ENCODE measurements around the gene PEX14. TPM values are rescaled to one million over a fixed set of nuclear protein-coding genes. Genes with fewer than 3 reads are reported as not detected.
A peak's percentile ranks its signal among the peaks of the same experiment; 100 is the strongest.

PEX14 gene
- total RNA-seq, 1 donor from 2014 or later: 10.6 TPM

- peaks cover 0 to 4% of the 10 kb centered on the region in 2 donors for H3K36me3 ChIP-seq
- H3K4me3 ChIP-seq: no peak overlapping the region
- H3K27me3 ChIP-seq: no peaks in the 10 kb centered on the region
- intact Hi-C loops (cut with DNase I): loop anchor here (5.0 kb wide), 1 partner anchor 118 kb away; no protein-coding TSS in a partner anchor
- TF ChIP-seq CTCF (IDR thresholded peaks at IDR 0.05): no peak
- H3K4me1 ChIP-seq: peaks cover 23 to 42% of the 10 kb centered on the region in 2 donors
- peak overlapping the region; percentile 97 to 99 for H3K27ac ChIP-seq
- no peaks in the 10 kb centered on the region for H3K9me3 ChIP-seq
- DNase-seq (ENCODE audit: low spot score in 2 of 2): no peak
Observed at GRCh38 chr1:10629816-10630571, 155.2 kb downstream of the PEX14 start.

- H3K4me3 ChIP-seq: no peak overlapping the region
- H3K27ac ChIP-seq: peak overlapping the region; percentile 97 to 99
- intact Hi-C loops (cut with DNase I): loop anchor here (5.0 kb wide), 1 partner anchor 118 kb away; no protein-coding TSS in a partner anchor
- H3K27me3 ChIP-seq: no peaks in the 10 kb centered on the region
- TF ChIP-seq CTCF (IDR thresholded peaks at IDR 0.05): no peak
- H3K4me1 ChIP-seq: peaks cover 24 to 49% of the 10 kb centered on the region in 2 donors
- H3K9me3 ChIP-seq: no peaks in the 10 kb centered on the region
- no peak for DNase-seq (ENCODE audit: low spot score in 2 of 2)
- peaks cover 0 to 4% of the 10 kb centered on the region in 2 donors for H3K36me3 ChIP-seq
Observed at GRCh38 chr1:10630661-10631120, 155.9 kb downstream of the PEX14 start.

GRCh38 chr1:10631121-10631810, 156.5 kb downstream of the PEX14 start:
- peaks cover 0 to 4% of the 10 kb centered on the region in 2 donors for H3K36me3 ChIP-seq
- no peak for DNase-seq (ENCODE audit: low spot score in 2 of 2)

GRCh38 chr1:10631811-10632593, 157.3 kb downstream of the PEX14 start:
- H3K4me1 ChIP-seq: peaks cover 30 to 60% of the 10 kb centered on the region in 2 donors
- H3K27ac ChIP-seq: peak overlapping the region; percentile 97 to 99
- TF ChIP-seq CTCF (IDR thresholded peaks at IDR 0.05): no peak
- H3K9me3 ChIP-seq: no peaks in the 10 kb centered on the region
- H3K27me3 ChIP-seq: no peaks in the 10 kb centered on the region
- no peak for DNase-seq (ENCODE audit: low spot score in 2 of 2)
- intact Hi-C loops (cut with DNase I): loop anchor here (2.0 to 5.0 kb wide), 3 partner anchors 63 to 120 kb away; no protein-coding TSS in a partner anchor
- H3K36me3 ChIP-seq: peaks cover 0 to 4% of the 10 kb centered on the region in 2 donors
- no peak overlapping the region for H3K4me3 ChIP-seq

More at GRCh38 chr1:10631121-10631810, 156.5 kb downstream of the PEX14 start:
- Histone ChIP-seq H3K4me1 (peaks cover 28 to 55% of the 10 kb centered on the region in 2 donors), H3K27me3 (no peaks in the 10 kb centered on the region), H3K9me3 (no peaks in the 10 kb centered on the region), H3K27ac (peak overlapping the region; percentile 97 to 99), H3K4me3 (no peak overlapping the region)
- intact Hi-C loops (cut with DNase I): loop anchor here (5.0 kb wide), 1 partner anchor 119 kb away; no protein-coding TSS in a partner anchor
- TF ChIP-seq CTCF (IDR thresholded peaks at IDR 0.05): no peak

GRCh38 chr1:10632691-10633090, 157.9 kb downstream of the PEX14 start:
- peaks cover 0 to 4% of the 10 kb centered on the region in 2 donors for H3K36me3 ChIP-seq
- H3K27ac ChIP-seq: peak overlapping the region; percentile 97 to 99
- H3K4me3 ChIP-seq: no peak overlapping the region
- no peaks in the 10 kb centered on the region for H3K9me3 ChIP-seq
- intact Hi-C loops (cut with DNase I): loop anchor here (2.0 to 5.0 kb wide), 3 partner anchors 62 to 120 kb away; no protein-coding TSS in a partner anchor
- peaks cover 30 to 65% of the 10 kb centered on the region in 2 donors for H3K4me1 ChIP-seq
- TF ChIP-seq CTCF (IDR thresholded peaks at IDR 0.05): no peak
- DNase-seq (ENCODE audit: low spot score in 2 of 2): no peak
- no peaks in the 10 kb centered on the region for H3K27me3 ChIP-seq
